Keratinocyte (primary cell): ENCODE data around the gene FGF12. TPM values are rescaled to one million over a fixed set of nuclear protein-coding genes. Genes with fewer than 3 reads are reported as not detected.

Experiments used
- DNase-seq: peaks from one replicate; pipeline ENCODE4 v3.0.0-alpha.2; 2011; ENCODE audit warnings: low read depth, missing footprints, low spot score
- FAIRE-seq: peaks from 2 replicates; lab custom pipeline; 2011; peaks lifted over from hg19 to GRCh38; lab: Jason Lieb, UNC
- H2AFZ ChIP-seq: 2 replicates; pipeline ENCODE4 v1.6.0; 2012; ENCODE audit warnings: low read length, control low read depth, inconsistent platforms; ENCODE audit not compliant: control insufficient read depth
- H3K27ac ChIP-seq: 2 replicates; pipeline ENCODE4 v1.5.1; 2011; ENCODE audit warnings: low read length; ENCODE audit not compliant: control insufficient read depth, insufficient read depth
- H3K27me3 ChIP-seq: 3 replicates; pipeline ENCODE4 v1.6.0; 2011; ENCODE audit warnings: low read length; ENCODE audit not compliant: control insufficient read depth, insufficient read depth; ENCODE audit errors: extremely low read depth
- H3K36me3 ChIP-seq, 2 experiments: 2 replicates in 1 of 2; 3 replicates in 1 of 2; pipeline ENCODE4 v1.5.1; 2011; ENCODE audit warnings: low read length in 2 of 2, mild to moderate bottlenecking in 1 of 2; ENCODE audit not compliant: control insufficient read depth in 2 of 2, insufficient read depth in 2 of 2; ENCODE audit errors: extremely low read depth in 1 of 2
- H3K4me1 ChIP-seq: 3 replicates; pipeline ENCODE4 v1.5.1; 2011; ENCODE audit warnings: low read length; ENCODE audit not compliant: control insufficient read depth, insufficient read depth; ENCODE audit errors: extremely low read depth
- H3K4me2 ChIP-seq: 3 replicates; pipeline ENCODE4 v1.6.0; 2011; ENCODE audit warnings: low read depth, low read length; ENCODE audit not compliant: control insufficient read depth, insufficient read depth; ENCODE audit errors: extremely low read depth
- H3K4me3 ChIP-seq, 3 experiments: fragments of 200-600 bp in 1 of 3; sonication (generic) in 1 of 3; 2 replicates in 2 of 3; 3 replicates in 1 of 3; pipeline ENCODE4 v1.5.1; 2011 to 2016; ENCODE audit warnings: low read length in 3 of 3, mild to moderate bottlenecking in 3 of 3, control low read depth in 2 of 3, inconsistent platforms in 1 of 3, low read depth in 1 of 3, mixed read lengths in 1 of 3, mixed run types in 1 of 3, moderate library complexity in 1 of 3; ENCODE audit not compliant: control insufficient read depth in 2 of 3, insufficient read depth in 2 of 3; ENCODE audit errors: extremely low read depth in 1 of 3
- H3K79me2 ChIP-seq: 2 replicates; pipeline ENCODE4 v1.6.0; 2012; ENCODE audit warnings: low read length; ENCODE audit not compliant: control insufficient read depth, insufficient read depth
- H3K9ac ChIP-seq: 3 replicates; pipeline ENCODE4 v1.6.0; 2011; ENCODE audit warnings: low read length; ENCODE audit not compliant: control insufficient read depth, insufficient read depth; ENCODE audit errors: extremely low read depth
- H3K9me1 ChIP-seq: 3 replicates; pipeline ENCODE4 v1.6.0; 2011; ENCODE audit warnings: low read length; ENCODE audit not compliant: control insufficient read depth, insufficient read depth; ENCODE audit errors: extremely low read depth
- H3K9me3 ChIP-seq: 2 replicates; pipeline ENCODE4 v1.5.1; 2012; ENCODE audit warnings: low read depth, low read length; ENCODE audit not compliant: control insufficient read depth
- H4K20me1 ChIP-seq: 3 replicates; pipeline ENCODE4 v1.6.0; 2011; ENCODE audit warnings: low read length; ENCODE audit not compliant: control insufficient read depth, insufficient read depth; ENCODE audit errors: extremely low read depth
- EZH2 ChIP-seq: IDR thresholded peaks from one replicate; pipeline ENCODE4 v1.6.1; 2012; ENCODE audit warnings: inconsistent platforms, mild to moderate bottlenecking, low read length, moderate library complexity
- dilution Hi-C: fragments of 300-500 bp; cut with MboI; formaldehyde crosslinking; loops from one replicate; pipeline ENCODE4 v1.7.0; 2020; ENCODE audit warnings: low sequenced_read_pairs; ENCODE audit not compliant: extremely low pct_ligation_motif_present
- polyA plus RNA-seq, 5 experiments: library from polyadenylated mRNA; depleted of rRNA in 3 of 5; stranded (reverse) in 3 of 5; stranded (forward) in 1 of 5; unstranded in 1 of 5; fragments of >200 nt; gene quantifications; 1 replicate in 1 of 5; 2 replicates in 3 of 5; 3 replicates in 1 of 5; pipeline versions ENCODE4 v1.2.1 to v1.2.3, GENCODE V29; 2011 to 2012; ENCODE audit warnings: missing spikeins in 2 of 5, low read depth in 1 of 5, low replicate concordance in 1 of 5
- TF ChIP-seq, protein P1 (sequence below), 3 experiments: IDR thresholded peaks in 1 of 3; conservative IDR thresholded peaks in 1 of 3; optimal IDR thresholded peaks in 1 of 3; 2 replicates in 2 of 3; 3 replicates in 1 of 3; pipeline versions ENCODE3 to v1.5.1; 2011; ENCODE audit warnings: low read length in 3 of 3, mild to moderate bottlenecking in 3 of 3, moderate library complexity in 2 of 3, control low read depth in 1 of 3, inconsistent platforms in 1 of 3; ENCODE audit not compliant: insufficient read depth in 2 of 3; ENCODE audit errors: extremely low read depth in 1 of 3

FGF12 gene
- polyA plus RNA-seq, 1 donor (not counting 4 experiments of a cell fraction or from before 2014, with no cell fraction given): 4.1 TPM

DNA sequence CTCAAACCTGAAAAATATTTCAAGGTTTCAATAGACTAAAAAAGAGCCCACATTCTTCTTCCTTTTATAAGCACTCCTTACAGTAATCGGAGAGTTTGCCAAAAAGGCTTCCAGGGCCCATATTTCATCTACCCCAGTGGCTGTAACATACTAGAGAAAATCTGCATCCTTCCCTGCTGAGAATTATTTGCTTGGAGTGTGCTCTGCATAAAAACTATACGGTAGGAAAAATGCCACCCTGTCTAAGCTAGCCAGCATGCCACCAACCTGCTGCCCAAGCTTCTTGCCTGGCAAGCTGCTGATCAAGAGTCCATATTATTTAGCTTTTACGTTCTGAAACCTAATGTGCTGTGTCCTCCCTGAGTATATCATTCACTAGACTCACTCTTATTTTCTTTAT is 107.1 kb downstream of the FGF12 start:
- no peaks in the 10 kb centered on the region for H3K9me3 ChIP-seq

DNA sequence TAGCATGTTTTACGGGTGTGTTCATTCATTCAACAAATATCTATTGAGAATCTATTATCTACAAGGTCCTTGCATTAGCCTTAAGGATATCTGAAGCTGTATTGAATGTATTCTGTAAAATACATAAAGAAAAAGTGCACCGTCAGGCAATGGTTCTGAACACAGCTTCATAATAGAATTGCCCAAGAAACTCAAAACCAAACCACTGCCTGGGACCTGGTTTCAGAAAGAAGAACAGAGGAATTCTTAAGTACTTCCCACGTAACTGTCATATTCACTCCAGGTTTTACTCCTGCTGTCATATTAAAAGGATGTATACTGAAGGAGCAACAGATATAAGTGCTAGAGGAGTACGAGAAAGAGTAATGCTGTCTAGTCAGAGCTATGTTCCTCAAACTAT is 115.9 kb downstream of the FGF12 start:
- Histone ChIP-seq H3K4me2 (no peak overlapping the region), H3K9ac (no peak overlapping the region), H3K79me2 (no peaks in the 10 kb centered on the region), H3K9me1 (no peaks in the 10 kb centered on the region), H3K36me3 (no peaks in the 10 kb centered on the region), H2AFZ (no peak overlapping the region), H3K4me1 (no peaks in the 10 kb centered on the region), H3K27ac (no peak overlapping the region), H4K20me1 (no peaks in the 10 kb centered on the region), H3K27me3 (no peaks in the 10 kb centered on the region), H3K9me3 (no peaks in the 10 kb centered on the region), H3K4me3 (no peak overlapping the region)
- FAIRE-seq (no peak), DNase-seq (no peak)
- dilution Hi-C loops: no loop called here
- no peak for TF ChIP-seq EZH2
- TF ChIP-seq, protein P1, sequence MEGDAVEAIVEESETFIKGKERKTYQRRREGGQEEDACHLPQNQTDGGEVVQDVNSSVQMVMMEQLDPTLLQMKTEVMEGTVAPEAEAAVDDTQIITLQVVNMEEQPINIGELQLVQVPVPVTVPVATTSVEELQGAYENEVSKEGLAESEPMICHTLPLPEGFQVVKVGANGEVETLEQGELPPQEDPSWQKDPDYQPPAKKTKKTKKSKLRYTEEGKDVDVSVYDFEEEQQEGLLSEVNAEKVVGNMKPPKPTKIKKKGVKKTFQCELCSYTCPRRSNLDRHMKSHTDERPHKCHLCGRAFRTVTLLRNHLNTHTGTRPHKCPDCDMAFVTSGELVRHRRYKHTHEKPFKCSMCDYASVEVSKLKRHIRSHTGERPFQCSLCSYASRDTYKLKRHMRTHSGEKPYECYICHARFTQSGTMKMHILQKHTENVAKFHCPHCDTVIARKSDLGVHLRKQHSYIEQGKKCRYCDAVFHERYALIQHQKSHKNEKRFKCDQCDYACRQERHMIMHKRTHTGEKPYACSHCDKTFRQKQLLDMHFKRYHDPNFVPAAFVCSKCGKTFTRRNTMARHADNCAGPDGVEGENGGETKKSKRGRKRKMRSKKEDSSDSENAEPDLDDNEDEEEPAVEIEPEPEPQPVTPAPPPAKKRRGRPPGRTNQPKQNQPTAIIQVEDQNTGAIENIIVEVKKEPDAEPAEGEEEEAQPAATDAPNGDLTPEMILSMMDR (optimal IDR thresholded peaks at IDR 0.05 in 1 of 3, IDR thresholded peaks at IDR 0.05 in 1 of 3, conservative IDR thresholded peaks at IDR 0.05 in 1 of 3; ENCODE audit: extremely low read depth in 1 of 3, insufficient read depth in 2 of 3, low read length in 3 of 3): no peak

More for the DNA sequence above, 107.1 kb downstream of the FGF12 start:
- Histone ChIP-seq H3K36me3 (no peaks in the 10 kb centered on the region), H3K79me2 (no peaks in the 10 kb centered on the region), H3K9me1 (no peaks in the 10 kb centered on the region), H3K4me2 (no peak overlapping the region), H3K27me3 (no peaks in the 10 kb centered on the region), H2AFZ (no peak overlapping the region), H3K9ac (no peak overlapping the region), H3K4me1 (no peaks in the 10 kb centered on the region), H4K20me1 (no peaks in the 10 kb centered on the region), H3K4me3 (no peak overlapping the region), H3K27ac (no peak overlapping the region)
- dilution Hi-C loops: no loop called here
- TF ChIP-seq, protein P1 (optimal IDR thresholded peaks at IDR 0.05 in 1 of 3, IDR thresholded peaks at IDR 0.05 in 1 of 3, conservative IDR thresholded peaks at IDR 0.05 in 1 of 3; ENCODE audit: extremely low read depth in 1 of 3, insufficient read depth in 2 of 3, low read length in 3 of 3): no peak
- no peak for TF ChIP-seq EZH2
- no peak for DNase-seq
- no peak for FAIRE-seq
